Suprapubic skin (tissue), 4 donors: ENCODE results near the gene CACNA1D.

ENCODE experiments used
- EP300 ChIP-seq: sonication (generic); formaldehyde crosslinking; IDR thresholded peaks from one replicate; pipeline ENCODE4 v1.6.1; 2017; ENCODE audit warnings: antibody characterized with exemption
- POLR2A ChIP-seq, 2 donors: fragments of 450-650 bp; IDR thresholded peaks; one replicate each; pipeline ENCODE4 v1.6.1; 2017; ENCODE audit warnings: antibody characterized with exemption in 2 of 2, mild to moderate bottlenecking in 2 of 2, moderate library complexity in 2 of 2
- POLR2AphosphoS5 ChIP-seq, 3 donors: sonication (generic); formaldehyde crosslinking; IDR thresholded peaks; one replicate each; pipeline ENCODE4 v1.6.1; 2017; ENCODE audit warnings: antibody characterized with exemption in 3 of 3
- TF ChIP-seq, protein P1 (sequence below), 2 donors: fragments of 200-600 bp in 1 of 2; fragments of 450-650 bp in 1 of 2; sonication (generic) in 1 of 2; IDR thresholded peaks; one replicate each; pipeline ENCODE4 v1.5.1; 2016 to 2019; ENCODE audit warnings: antibody characterized with exemption in 2 of 2, mild to moderate bottlenecking in 1 of 2, moderate library complexity in 1 of 2

DNA sequence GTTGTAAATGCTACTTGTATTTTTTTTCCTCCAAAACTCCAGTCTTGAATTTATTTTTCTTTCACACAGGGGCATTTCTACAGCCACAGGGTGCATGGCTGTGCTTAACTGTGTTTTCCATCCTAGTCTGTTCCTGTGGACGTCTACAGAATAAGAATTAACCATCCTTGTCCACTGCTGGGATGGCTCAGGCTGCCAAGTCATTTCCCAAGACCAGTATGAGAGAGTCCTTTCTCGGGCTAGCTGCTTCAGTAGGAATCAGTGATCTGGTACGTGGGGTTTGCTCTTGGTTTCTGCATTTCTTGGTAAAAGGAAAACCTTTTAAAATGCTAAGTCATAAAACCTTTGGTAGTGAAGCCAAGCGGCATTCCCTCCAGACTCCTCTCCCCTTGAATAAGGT, 322.0 kb downstream of the CACNA1D start:
- TF ChIP-seq, protein P1, sequence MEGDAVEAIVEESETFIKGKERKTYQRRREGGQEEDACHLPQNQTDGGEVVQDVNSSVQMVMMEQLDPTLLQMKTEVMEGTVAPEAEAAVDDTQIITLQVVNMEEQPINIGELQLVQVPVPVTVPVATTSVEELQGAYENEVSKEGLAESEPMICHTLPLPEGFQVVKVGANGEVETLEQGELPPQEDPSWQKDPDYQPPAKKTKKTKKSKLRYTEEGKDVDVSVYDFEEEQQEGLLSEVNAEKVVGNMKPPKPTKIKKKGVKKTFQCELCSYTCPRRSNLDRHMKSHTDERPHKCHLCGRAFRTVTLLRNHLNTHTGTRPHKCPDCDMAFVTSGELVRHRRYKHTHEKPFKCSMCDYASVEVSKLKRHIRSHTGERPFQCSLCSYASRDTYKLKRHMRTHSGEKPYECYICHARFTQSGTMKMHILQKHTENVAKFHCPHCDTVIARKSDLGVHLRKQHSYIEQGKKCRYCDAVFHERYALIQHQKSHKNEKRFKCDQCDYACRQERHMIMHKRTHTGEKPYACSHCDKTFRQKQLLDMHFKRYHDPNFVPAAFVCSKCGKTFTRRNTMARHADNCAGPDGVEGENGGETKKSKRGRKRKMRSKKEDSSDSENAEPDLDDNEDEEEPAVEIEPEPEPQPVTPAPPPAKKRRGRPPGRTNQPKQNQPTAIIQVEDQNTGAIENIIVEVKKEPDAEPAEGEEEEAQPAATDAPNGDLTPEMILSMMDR (IDR thresholded peaks at IDR 0.05) = no peak
- TF ChIP-seq POLR2AphosphoS5 (IDR thresholded peaks at IDR 0.05) (no peak), EP300 (no peak), POLR2A (IDR thresholded peaks at IDR 0.05) (no peak)
